ENCODE data around the gene CDR2. TPM values are rescaled to one million over a fixed set of nuclear protein-coding genes. Genes with fewer than 3 reads are reported as not detected.

The CDR2 gene
- total RNA-seq, 1 experiment from 2014 or later = 14.7 TPM

DNA sequence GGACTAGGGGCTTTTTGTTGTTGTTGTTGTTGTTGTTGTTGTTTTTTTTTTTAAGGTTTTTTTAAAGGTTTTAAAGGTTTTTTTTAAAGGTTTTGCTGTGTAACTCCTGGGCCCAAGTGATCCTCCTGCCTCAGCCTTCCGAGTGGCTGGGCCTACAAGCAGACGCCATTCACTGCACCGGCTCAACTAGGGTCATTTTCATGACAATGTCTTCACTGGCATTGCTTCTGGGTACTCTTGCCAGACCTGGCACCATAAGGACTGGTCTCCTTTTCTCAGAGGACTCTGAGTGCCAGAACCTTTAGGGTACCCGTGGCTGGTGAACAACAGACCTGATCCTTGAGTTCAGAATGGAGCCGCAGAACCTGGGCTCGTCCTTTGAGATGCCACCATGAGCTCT lies 56.8 kb downstream of the CDR2 start:
- DNase-seq = no peak
- ChIA-PET CTCF (no interaction called here), POLR2A (ENCODE audit: unreplicated experiment) (no interaction called here)
- H3K9me3 ChIP-seq (ENCODE audit: low read length) = no peaks in the 10 kb centered on the region
- peaks cover 18% of the 10 kb centered on the region; the same call in 1 of the 2 replicates for H3K36me3 ChIP-seq (ENCODE audit: low read depth, low read length)
- no peak for ATAC-seq
- no peaks in the 10 kb centered on the region for H3K79me2 ChIP-seq (ENCODE audit: low read length)
- intact Hi-C loops (cut with micrococcal nuclease) = no loop called here
- no peak overlapping the region for H3K27ac ChIP-seq (ENCODE audit: low read length)
- no peak overlapping the region for H2AFZ ChIP-seq (ENCODE audit: low read length)
- H3K4me3 ChIP-seq (ENCODE audit: low read length) = no peak overlapping the region
- no peak overlapping the region for H3K9ac ChIP-seq (ENCODE audit: low read length)
- no peaks in the 10 kb centered on the region for H4K20me1 ChIP-seq (ENCODE audit: low read length)
- TF ChIP-seq EZH2 (IDR thresholded peaks at IDR 0.05; ENCODE audit: low read length, unreplicated experiment) (no peak), EZH2phosphoT487 (IDR thresholded peaks at IDR 0.05; ENCODE audit: borderline replicate concordance, low read length) (no peak)
- TF ChIP-seq, protein P1, sequence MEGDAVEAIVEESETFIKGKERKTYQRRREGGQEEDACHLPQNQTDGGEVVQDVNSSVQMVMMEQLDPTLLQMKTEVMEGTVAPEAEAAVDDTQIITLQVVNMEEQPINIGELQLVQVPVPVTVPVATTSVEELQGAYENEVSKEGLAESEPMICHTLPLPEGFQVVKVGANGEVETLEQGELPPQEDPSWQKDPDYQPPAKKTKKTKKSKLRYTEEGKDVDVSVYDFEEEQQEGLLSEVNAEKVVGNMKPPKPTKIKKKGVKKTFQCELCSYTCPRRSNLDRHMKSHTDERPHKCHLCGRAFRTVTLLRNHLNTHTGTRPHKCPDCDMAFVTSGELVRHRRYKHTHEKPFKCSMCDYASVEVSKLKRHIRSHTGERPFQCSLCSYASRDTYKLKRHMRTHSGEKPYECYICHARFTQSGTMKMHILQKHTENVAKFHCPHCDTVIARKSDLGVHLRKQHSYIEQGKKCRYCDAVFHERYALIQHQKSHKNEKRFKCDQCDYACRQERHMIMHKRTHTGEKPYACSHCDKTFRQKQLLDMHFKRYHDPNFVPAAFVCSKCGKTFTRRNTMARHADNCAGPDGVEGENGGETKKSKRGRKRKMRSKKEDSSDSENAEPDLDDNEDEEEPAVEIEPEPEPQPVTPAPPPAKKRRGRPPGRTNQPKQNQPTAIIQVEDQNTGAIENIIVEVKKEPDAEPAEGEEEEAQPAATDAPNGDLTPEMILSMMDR (conservative IDR thresholded peaks at IDR 0.05; ENCODE audit: low read depth, low read length) = no peak
- no peaks in the 10 kb centered on the region for H3K4me1 ChIP-seq (ENCODE audit: insufficient read depth, low read length)
- H3K27me3 ChIP-seq (ENCODE audit: low read length) = no peaks in the 10 kb centered on the region
- no TSS peak for BruUV-seq (replicated peaks)
- no peak overlapping the region for H3K4me2 ChIP-seq (ENCODE audit: low read length)
- no peaks in the 10 kb centered on the region for H3F3A ChIP-seq (ENCODE audit: low read length, unreplicated experiment)
- no peaks in the 10 kb centered on the region for H3K9me2 ChIP-seq (replicated peaks; ENCODE audit: low read length)

DNA sequence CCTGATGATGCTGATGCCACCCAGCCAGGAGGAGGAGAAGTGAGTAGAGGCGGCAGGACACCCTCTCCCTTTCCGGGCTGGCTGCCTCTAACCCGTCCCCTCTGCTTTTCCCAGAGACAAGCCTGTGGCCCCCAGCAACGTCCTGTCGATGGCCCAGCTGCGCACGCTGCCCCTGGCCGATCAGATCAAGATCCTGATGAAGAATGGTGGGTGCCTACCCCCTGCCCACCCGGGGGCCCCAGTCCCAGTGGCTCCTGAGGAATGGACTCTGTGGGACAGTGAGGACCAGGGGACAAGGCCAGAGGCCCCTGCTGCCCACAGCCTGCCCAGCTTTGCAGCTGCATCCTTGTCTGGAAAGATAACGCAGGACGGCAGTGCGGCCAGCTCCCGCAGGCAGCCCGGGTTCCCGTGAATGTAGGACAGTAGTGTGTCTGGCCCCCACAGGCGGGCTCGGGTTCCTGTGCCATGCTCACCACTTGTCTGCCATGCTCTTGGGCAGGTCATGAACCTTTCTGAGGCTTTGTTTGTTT lies 57.4 kb downstream of the CDR2 start:
- intact Hi-C loops (cut with micrococcal nuclease) = no loop called here

DNA sequence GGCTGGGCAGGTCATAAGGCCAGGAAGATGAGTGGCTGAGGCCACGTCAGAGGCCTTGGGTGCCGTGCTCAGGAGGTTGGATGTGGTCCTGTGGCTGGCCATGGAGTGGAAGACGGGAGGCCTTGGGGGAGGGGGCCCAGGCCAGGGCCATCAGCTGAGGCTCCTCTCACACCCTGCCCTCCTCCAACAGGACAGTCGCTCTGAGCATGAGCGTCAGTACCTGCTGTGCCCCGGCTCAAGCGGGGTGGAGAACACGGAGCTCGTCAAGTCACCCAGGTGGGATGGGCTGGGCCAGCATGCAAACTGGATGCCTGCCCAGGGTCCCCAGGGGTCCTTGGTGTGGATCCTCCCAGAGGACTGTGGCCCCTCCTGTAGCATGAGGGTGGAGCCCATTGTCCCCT lies 58.0 kb downstream of the CDR2 start:
- H3K27me3 ChIP-seq (ENCODE audit: low read length) = no peaks in the 10 kb centered on the region
- H4K20me1 ChIP-seq (ENCODE audit: low read length) = no peaks in the 10 kb centered on the region
- no peak overlapping the region for H3K9ac ChIP-seq (ENCODE audit: low read length)
- TF ChIP-seq EZH2phosphoT487 (IDR thresholded peaks at IDR 0.05; ENCODE audit: borderline replicate concordance, low read length) = no peak
- TF ChIP-seq, protein P1 (conservative IDR thresholded peaks at IDR 0.05; ENCODE audit: low read depth, low read length) = no peak
- no peak for TF ChIP-seq EZH2 (IDR thresholded peaks at IDR 0.05; ENCODE audit: low read length, unreplicated experiment)
- H3F3A ChIP-seq (ENCODE audit: low read length, unreplicated experiment) = no peaks in the 10 kb centered on the region
- ChIA-PET POLR2A (ENCODE audit: unreplicated experiment) (no interaction called here), CTCF (no interaction called here)
- H2AFZ ChIP-seq (ENCODE audit: low read length) = no peak overlapping the region
- no TSS peak for BruUV-seq (replicated peaks)
- peaks cover 16% of the 10 kb centered on the region; the same call in 1 of the 2 replicates for H3K36me3 ChIP-seq (ENCODE audit: low read depth, low read length)
- no peaks in the 10 kb centered on the region for H3K9me2 ChIP-seq (replicated peaks; ENCODE audit: low read length)
- no peak overlapping the region for H3K4me3 ChIP-seq (ENCODE audit: low read length)
- DNase-seq (no peak), ATAC-seq (no peak)
- H3K4me1 ChIP-seq (ENCODE audit: insufficient read depth, low read length) = no peaks in the 10 kb centered on the region
- H3K27ac ChIP-seq (ENCODE audit: low read length) = no peak overlapping the region
- H3K79me2 ChIP-seq (ENCODE audit: low read length) = no peaks in the 10 kb centered on the region
- H3K9me3 ChIP-seq (ENCODE audit: low read length) = no peaks in the 10 kb centered on the region
- intact Hi-C loops (cut with micrococcal nuclease) = no loop called here
- H3K4me2 ChIP-seq (ENCODE audit: low read length) = no peak overlapping the region

More for the DNA sequence above, 57.4 kb downstream of the CDR2 start:
- no TSS peak for BruUV-seq (replicated peaks)
- no peak overlapping the region for H3K4me2 ChIP-seq (ENCODE audit: low read length)
- H3F3A ChIP-seq (ENCODE audit: low read length, unreplicated experiment) = no peaks in the 10 kb centered on the region
- ChIA-PET CTCF (no interaction called here), POLR2A (ENCODE audit: unreplicated experiment) (no interaction called here)
- peaks cover 18% of the 10 kb centered on the region; the same call in 1 of the 2 replicates for H3K36me3 ChIP-seq (ENCODE audit: low read depth, low read length)
- no peak overlapping the region for H3K4me3 ChIP-seq (ENCODE audit: low read length)
- no peak overlapping the region for H3K27ac ChIP-seq (ENCODE audit: low read length)
- no peaks in the 10 kb centered on the region for H3K4me1 ChIP-seq (ENCODE audit: insufficient read depth, low read length)
- H2AFZ ChIP-seq (ENCODE audit: low read length) = no peak overlapping the region
- DNase-seq (no peak), ATAC-seq (no peak)
- H3K9ac ChIP-seq (ENCODE audit: low read length) = no peak overlapping the region
- no peaks in the 10 kb centered on the region for H3K9me2 ChIP-seq (replicated peaks; ENCODE audit: low read length)
- TF ChIP-seq EZH2phosphoT487 (IDR thresholded peaks at IDR 0.05; ENCODE audit: borderline replicate concordance, low read length) (no peak), EZH2 (IDR thresholded peaks at IDR 0.05; ENCODE audit: low read length, unreplicated experiment) (no peak)
- TF ChIP-seq, protein P1 (conservative IDR thresholded peaks at IDR 0.05; ENCODE audit: low read depth, low read length) = no peak
- H3K79me2 ChIP-seq (ENCODE audit: low read length) = no peaks in the 10 kb centered on the region
- no peaks in the 10 kb centered on the region for H4K20me1 ChIP-seq (ENCODE audit: low read length)
- no peaks in the 10 kb centered on the region for H3K9me3 ChIP-seq (ENCODE audit: low read length)
- H3K27me3 ChIP-seq (ENCODE audit: low read length) = no peaks in the 10 kb centered on the region
